BLaER1 (cell line): Measurements from ENCODE around the gene MYT1.
"Not testable (repeated sequence)": the region's sequence is repeated elsewhere in the genome, so short reads cannot be mapped to it uniquely, and the experiment has no call there.

ENCODE experiments used
- H3K27ac ChIP-seq: shearing (Covaris generic); formaldehyde crosslinking; 2 replicates; pipeline ENCODE4 v1.8.1; 2022
- H3K27me3 ChIP-seq: shearing (Covaris generic); formaldehyde crosslinking; 2 replicates; pipeline ENCODE4 v1.8.1; 2022
- H3K36me3 ChIP-seq: shearing (Covaris generic); formaldehyde crosslinking; 2 replicates; pipeline ENCODE4 v1.8.1; 2022
- H3K4me1 ChIP-seq: shearing (Covaris generic); formaldehyde crosslinking; 2 replicates; pipeline ENCODE4 v1.8.1; 2022
- H3K4me2 ChIP-seq: shearing (Covaris generic); formaldehyde crosslinking; 2 replicates; pipeline ENCODE4 v1.8.1; 2022
- H3K4me3 ChIP-seq: shearing (Covaris generic); formaldehyde crosslinking; 2 replicates; pipeline ENCODE4 v1.8.1; 2022
- H3K9ac ChIP-seq: shearing (Covaris generic); formaldehyde crosslinking; 2 replicates; pipeline ENCODE4 v1.8.1; 2022
- H3K9me3 ChIP-seq: shearing (Covaris generic); formaldehyde crosslinking; 2 replicates; pipeline ENCODE4 v1.8.1; 2022
- H4K20me1 ChIP-seq: shearing (Covaris generic); formaldehyde crosslinking; 2 replicates; pipeline ENCODE4 v1.8.1; 2022
- Cebpa-rat ChIP-seq: shearing (Covaris generic); IDR thresholded peaks from 2 replicates; pipeline ENCODE4 v1.8.1; 2022

Gene MYT1

GRCh38 chr20:64168381-64169090 is 4.3 kb downstream of the MYT1 start:
- Histone ChIP-seq H3K27me3 (peaks cover 68% of the 10 kb centered on the region), H3K27ac (no peak overlapping the region), H3K9me3 (no peaks in the 10 kb centered on the region), H3K9ac (no peak overlapping the region), H3K4me1 (peaks cover 3% of the 10 kb centered on the region; the same call in 1 of the 2 replicates), H3K4me2 (no peak overlapping the region), H3K36me3 (no peaks in the 10 kb centered on the region), H4K20me1 (peaks cover 16% of the 10 kb centered on the region; the same call in 1 of the 2 replicates), H3K4me3 (no peak overlapping the region)
- TF ChIP-seq Cebpa-rat: no peak

GRCh38 chr20:64169091-64169560 is 4.9 kb downstream of the MYT1 start:
- no peak for TF ChIP-seq Cebpa-rat
- peaks cover 63% of the 10 kb centered on the region for H3K27me3 ChIP-seq
- H4K20me1 ChIP-seq: peaks cover 16% of the 10 kb centered on the region; the same call in 1 of the 2 replicates
- no peak overlapping the region for H3K4me3 ChIP-seq
- no peaks in the 10 kb centered on the region for H3K9me3 ChIP-seq
- H3K27ac ChIP-seq: no peak overlapping the region
- no peak overlapping the region for H3K9ac ChIP-seq
- H3K4me1 ChIP-seq: peaks cover 3% of the 10 kb centered on the region; the same call in 1 of the 2 replicates
- no peaks in the 10 kb centered on the region for H3K36me3 ChIP-seq
- no peak overlapping the region for H3K4me2 ChIP-seq

- no peaks in the 10 kb centered on the region for H3K9me3 ChIP-seq
- H3K4me1 ChIP-seq: peaks cover 3% of the 10 kb centered on the region; the same call in 1 of the 2 replicates
- no peak for TF ChIP-seq Cebpa-rat
- no peak overlapping the region for H3K9ac ChIP-seq
- no peak overlapping the region for H3K27ac ChIP-seq
- peaks cover 16% of the 10 kb centered on the region; the same call in 1 of the 2 replicates for H4K20me1 ChIP-seq
- H3K4me2 ChIP-seq: no peak overlapping the region
- H3K36me3 ChIP-seq: no peaks in the 10 kb centered on the region
- H3K27me3 ChIP-seq: peaks cover 45% of the 10 kb centered on the region
- no peak overlapping the region for H3K4me3 ChIP-seq
These were observed 7.0 kb downstream of the MYT1 start for GRCh38 chr20:64171211-64171610.

- peaks cover 45% of the 10 kb centered on the region for H3K27me3 ChIP-seq
- H4K20me1 ChIP-seq: peaks cover 7% of the 10 kb centered on the region; the same call in 1 of the 2 replicates
- H3K4me3 ChIP-seq: no peak overlapping the region
- H3K4me1 ChIP-seq: peaks cover 9% of the 10 kb centered on the region; the same call in 1 of the 2 replicates
- TF ChIP-seq Cebpa-rat: no peak
- no peak overlapping the region for H3K9ac ChIP-seq
- H3K27ac ChIP-seq: no peak overlapping the region
- no peaks in the 10 kb centered on the region for H3K36me3 ChIP-seq
- H3K9me3 ChIP-seq: peaks cover 4% of the 10 kb centered on the region; the same call in 1 of the 2 replicates
- no peak overlapping the region for H3K4me2 ChIP-seq
These were observed 8.9 kb downstream of the MYT1 start for GRCh38 chr20:64173116-64173515.

- no peak overlapping the region for H3K9ac ChIP-seq
- no peaks in the 10 kb centered on the region for H3K36me3 ChIP-seq
- peaks cover 6% of the 10 kb centered on the region; the same call in 1 of the 2 replicates for H3K4me1 ChIP-seq
- no peak overlapping the region; the same call in 1 of the 2 replicates for H3K4me2 ChIP-seq
- no peak for TF ChIP-seq Cebpa-rat
- H3K4me3 ChIP-seq: no peak overlapping the region
- peaks cover 40% of the 10 kb centered on the region for H3K27me3 ChIP-seq
- H4K20me1 ChIP-seq: no peaks in the 10 kb centered on the region
- no peak overlapping the region for H3K27ac ChIP-seq
- H3K9me3 ChIP-seq: peaks cover 15% of the 10 kb centered on the region
These were observed 12.3 kb downstream of the MYT1 start for GRCh38 chr20:64176551-64176950.

- Histone ChIP-seq H3K4me3 (no peak overlapping the region), H3K36me3 (no peaks in the 10 kb centered on the region), H4K20me1 (no peaks in the 10 kb centered on the region), H3K27me3 (peaks cover 40% of the 10 kb centered on the region), H3K27ac (no peak overlapping the region), H3K4me2 (no peak overlapping the region; the same call in 1 of the 2 replicates), H3K9me3 (peaks cover 15% of the 10 kb centered on the region), H3K4me1 (peaks cover 6% of the 10 kb centered on the region; the same call in 1 of the 2 replicates), H3K9ac (no peak overlapping the region)
- no peak for TF ChIP-seq Cebpa-rat
These were observed 12.7 kb downstream of the MYT1 start for GRCh38 chr20:64176971-64177370.

GRCh38 chr20:64177384-64177783 is 13.1 kb downstream of the MYT1 start:
- Histone ChIP-seq H3K4me2 (no peak overlapping the region; the same call in 1 of the 2 replicates), H3K36me3 (no peaks in the 10 kb centered on the region), H3K9me3 (peaks cover 15% of the 10 kb centered on the region), H3K27me3 (peaks cover 36% of the 10 kb centered on the region), H3K4me1 (peaks cover 6% of the 10 kb centered on the region; the same call in 1 of the 2 replicates), H3K27ac (no peak overlapping the region), H4K20me1 (no peaks in the 10 kb centered on the region), H3K4me3 (no peak overlapping the region), H3K9ac (no peak overlapping the region)
- TF ChIP-seq Cebpa-rat: no peak

GRCh38 chr20:64177787-64178186 is 13.5 kb downstream of the MYT1 start:
- TF ChIP-seq Cebpa-rat: no peak
- peaks cover 6% of the 10 kb centered on the region; the same call in 1 of the 2 replicates for H3K4me1 ChIP-seq
- no peaks in the 10 kb centered on the region for H3K36me3 ChIP-seq
- H3K9me3 ChIP-seq: peaks cover 15% of the 10 kb centered on the region
- no peak overlapping the region for H3K27ac ChIP-seq
- no peak overlapping the region for H3K9ac ChIP-seq
- H3K4me3 ChIP-seq: no peak overlapping the region
- H3K27me3 ChIP-seq: peaks cover 32% of the 10 kb centered on the region
- H4K20me1 ChIP-seq: no peaks in the 10 kb centered on the region
- no peak overlapping the region for H3K4me2 ChIP-seq

- H3K9ac ChIP-seq: not testable (repeated sequence)
- peaks cover 24% of the 10 kb centered on the region for H3K27me3 ChIP-seq
These were observed 14.7 kb downstream of the MYT1 start for GRCh38 chr20:64178925-64179324.

GRCh38 chr20:64179805-64180204 is 15.6 kb downstream of the MYT1 start:
- Histone ChIP-seq H3K4me1 (peaks cover 6% of the 10 kb centered on the region; the same call in 1 of the 2 replicates), H3K9me3 (peaks cover 15% of the 10 kb centered on the region), H4K20me1 (no peaks in the 10 kb centered on the region), H3K36me3 (no peaks in the 10 kb centered on the region), H3K9ac (no peak overlapping the region), H3K27ac (no peak overlapping the region), H3K4me2 (no peak overlapping the region), H3K4me3 (no peak overlapping the region), H3K27me3 (peaks cover 24% of the 10 kb centered on the region)
- no peak for TF ChIP-seq Cebpa-rat

More at GRCh38 chr20:64178925-64179324, 14.7 kb downstream of the MYT1 start:
- H3K4me1 ChIP-seq, H3K4me3 ChIP-seq, H3K27ac ChIP-seq, H3K4me2 ChIP-seq, H4K20me1 ChIP-seq, H3K36me3 ChIP-seq: not testable (repeated sequence)
- peaks cover 15% of the 10 kb centered on the region for H3K9me3 ChIP-seq
